PC-3 (cell line): ENCODE results near the gene PADI1.

ENCODE experiments used
- CTCF ChIP-seq: fragments of 300-600 bp; sonication (generic); conservative IDR thresholded peaks from 2 replicates; pipeline ENCODE4 v1.5.1; 2017; ENCODE audit warnings: antibody characterized with exemption, low read depth, mild to moderate bottlenecking, low read length
- EZH2phosphoT487 ChIP-seq: fragments of 300-600 bp; sonication (generic); IDR thresholded peaks from 2 replicates; pipeline ENCODE4 v1.6.1; 2018; ENCODE audit warnings: mild to moderate bottlenecking, antibody characterized with exemption, low read length, borderline replicate concordance

DNA sequence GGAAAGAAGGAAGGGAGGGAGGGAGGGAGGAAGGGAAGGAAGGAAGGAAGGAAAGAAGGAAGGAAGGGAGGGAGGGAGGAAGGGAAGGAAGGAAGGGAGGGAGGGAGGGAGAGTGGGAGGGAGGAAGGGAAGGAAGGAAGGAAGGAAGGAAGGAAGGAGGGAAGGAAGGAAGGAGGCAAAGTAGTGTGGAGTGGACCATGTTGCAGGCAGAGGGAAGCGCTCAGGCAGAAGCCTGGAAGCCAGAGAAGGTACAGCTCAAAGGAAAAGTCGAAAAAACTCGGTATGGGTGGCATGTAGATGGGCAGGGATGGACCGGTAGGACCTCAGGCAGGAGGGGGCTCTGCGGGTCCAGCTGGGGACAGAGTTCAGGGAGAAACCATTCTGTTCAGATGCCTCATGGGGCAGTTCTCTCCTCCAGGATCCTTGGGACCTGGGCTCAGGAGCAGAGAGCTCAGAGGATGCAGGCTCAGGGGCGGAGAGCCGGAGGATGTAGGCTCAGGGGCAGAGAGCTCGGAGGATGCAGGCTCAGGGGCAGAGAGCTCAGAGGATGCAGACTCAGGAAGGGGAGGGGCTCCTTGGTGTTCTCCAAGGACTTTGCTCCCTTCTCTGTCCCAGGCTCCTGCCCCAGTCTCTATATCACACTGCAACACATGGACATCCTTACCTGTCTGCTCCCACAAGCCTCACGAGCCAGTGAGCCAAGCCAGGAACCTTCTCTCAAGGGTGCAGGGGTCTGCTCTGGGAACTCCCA, 30.4 kb downstream of the PADI1 start:
- TF ChIP-seq CTCF (no peak), EZH2phosphoT487 (no peak)
